Stimulated activated naive B cell treated with anti-CD40 and anti-IgM and Interleukin-4, amounts not matched to agents 10 μg/mL and 1 μg/mL and 100 μg/mL, for 72 hours (primary cell): ENCODE data around the gene CEP112.

Source experiments
- ATAC-seq, 2 donors: fragments of 150-1000 bp; cut with Tn5 transposase; replicated peaks; 2 replicates each; pipeline ENCODE4 v1.10.0; 2021; ENCODE audit warnings: moderate library complexity in 1 of 2
- DNase-seq: peaks from one replicate; pipeline ENCODE4 v3.0.0; 2021
- H3K27ac Mint-ChIP-seq: one replicate; pipeline ENCODE4 v1.8.0; 2022; ENCODE audit warnings: mild to moderate bottlenecking, mixed read lengths
- H3K27me3 Mint-ChIP-seq, 2 donors: one replicate each; pipeline ENCODE4 v1.8.0; 2022; ENCODE audit warnings: mixed read lengths in 2 of 2
- H3K36me3 Mint-ChIP-seq, 2 donors: one replicate each; pipeline ENCODE4 v1.8.0; 2022; ENCODE audit warnings: mixed read lengths in 2 of 2, mild to moderate bottlenecking in 1 of 2
- H3K4me1 Mint-ChIP-seq, 2 donors: one replicate each; pipeline ENCODE4 v1.8.0; 2022; ENCODE audit warnings: mixed read lengths in 2 of 2, mild to moderate bottlenecking in 1 of 2
- H3K4me3 Mint-ChIP-seq, 2 donors: one replicate each; pipeline ENCODE4 v1.8.0; 2022; ENCODE audit warnings: mild to moderate bottlenecking in 2 of 2, mixed read lengths in 2 of 2, moderate library complexity in 1 of 2
- H3K9me3 Mint-ChIP-seq, 2 donors: one replicate each; pipeline ENCODE4 v1.8.0; 2022; ENCODE audit warnings: mixed read lengths in 2 of 2, mild to moderate bottlenecking in 1 of 2

The CEP112 gene

GRCh38 chr17:65592125-65592965 is 599.6 kb downstream of the CEP112 start:
- DNase-seq (no peak), ATAC-seq (no peak)
- Mint-ChIP-seq H3K27me3 (peaks cover 17 to 30% of the 10 kb centered on the region in 2 donors), H3K27ac (no peak overlapping the region), H3K4me1 (peaks cover 9 to 21% of the 10 kb centered on the region in 2 donors), H3K4me3 (no peak overlapping the region), H3K36me3 (no peaks in the 10 kb centered on the region), H3K9me3 (no peaks in the 10 kb centered on the region)

GRCh38 chr17:65589321-65589720 is 602.6 kb downstream of the CEP112 start:
- ATAC-seq (no peak), DNase-seq (no peak)
- peaks cover 11 to 23% of the 10 kb centered on the region in 2 donors for H3K4me1 Mint-ChIP-seq
- H3K9me3 Mint-ChIP-seq, result no peaks in the 10 kb centered on the region
- no peak overlapping the region for H3K4me3 Mint-ChIP-seq
- no peak overlapping the region for H3K27ac Mint-ChIP-seq
- peaks cover 30 to 36% of the 10 kb centered on the region in 2 donors for H3K27me3 Mint-ChIP-seq
- no peaks in the 10 kb centered on the region for H3K36me3 Mint-ChIP-seq

GRCh38 chr17:65588181-65588808 is 603.6 kb downstream of the CEP112 start:
- Mint-ChIP-seq H3K27ac (no peak overlapping the region), H3K36me3 (no peaks in the 10 kb centered on the region), H3K4me1 (peaks cover 3 to 16% of the 10 kb centered on the region in 2 donors), H3K9me3 (no peaks in the 10 kb centered on the region), H3K4me3 (no peak overlapping the region), H3K27me3 (peaks cover 23 to 26% of the 10 kb centered on the region in 2 donors)
- no peak for ATAC-seq
- DNase-seq, result no peak

- ATAC-seq (no peak), DNase-seq (no peak)
- H3K36me3 Mint-ChIP-seq, result no peaks in the 10 kb centered on the region
- H3K9me3 Mint-ChIP-seq, result no peaks in the 10 kb centered on the region
- H3K27ac Mint-ChIP-seq, result no peak overlapping the region
- H3K4me3 Mint-ChIP-seq, result no peak overlapping the region
- peaks cover 2 to 10% of the 10 kb centered on the region in 2 donors for H3K4me1 Mint-ChIP-seq
- H3K27me3 Mint-ChIP-seq, result peaks cover 16 to 20% of the 10 kb centered on the region in 2 donors
Measured at GRCh38 chr17:65587534-65588180, 604.3 kb downstream of the CEP112 start.

- peaks cover 13 to 19% of the 10 kb centered on the region in 2 donors for H3K27me3 Mint-ChIP-seq
- H3K9me3 Mint-ChIP-seq, result no peaks in the 10 kb centered on the region
- DNase-seq (no peak), ATAC-seq (no peak)
- H3K4me3 Mint-ChIP-seq, result no peak overlapping the region
- H3K4me1 Mint-ChIP-seq, result peaks cover 2 to 10% of the 10 kb centered on the region in 2 donors
- no peak overlapping the region for H3K27ac Mint-ChIP-seq
- H3K36me3 Mint-ChIP-seq, result no peaks in the 10 kb centered on the region
Measured at GRCh38 chr17:65586899-65587298, 605.0 kb downstream of the CEP112 start.
